Spleen (tissue), 7 donors: ENCODE data around the gene PLA2G6.

Source experiments
- POLR2A ChIP-seq, 3 donors: fragments of 450-650 bp; IDR thresholded peaks; one replicate each; pipeline ENCODE4 v1.5.1; 2017; ENCODE audit warnings: antibody characterized with exemption in 3 of 3, mild to moderate bottlenecking in 1 of 3
- POLR2AphosphoS5 ChIP-seq, 3 donors: sonication (generic); formaldehyde crosslinking; IDR thresholded peaks; one replicate each; pipeline ENCODE4 v1.5.1; 2017; ENCODE audit warnings: antibody characterized with exemption in 3 of 3
- TF ChIP-seq, protein P1 (sequence below), 11 experiments: fragments of 200-600 bp in 7 of 11; fragments of 450-650 bp in 4 of 11; sonication (generic) in 4 of 11; IDR thresholded peaks in 8 of 11; conservative IDR thresholded peaks in 3 of 11; 1 replicate in 7 of 11; 2 replicates in 4 of 11; pipeline versions ENCODE4 v1.4.0 to v1.8.0; 2016 to 2021; ENCODE audit warnings: antibody characterized with exemption in 11 of 11, inconsistent platforms in 4 of 11, mild to moderate bottlenecking in 1 of 11
- donor health status: DM: no; HTN: no; CAD: no; lungs with moderate emphysema.
- donor health status: DM: no; HTN: no; CAD: no.
- donor health status: DM: no; HTN: no; CAD: no.

DNA sequence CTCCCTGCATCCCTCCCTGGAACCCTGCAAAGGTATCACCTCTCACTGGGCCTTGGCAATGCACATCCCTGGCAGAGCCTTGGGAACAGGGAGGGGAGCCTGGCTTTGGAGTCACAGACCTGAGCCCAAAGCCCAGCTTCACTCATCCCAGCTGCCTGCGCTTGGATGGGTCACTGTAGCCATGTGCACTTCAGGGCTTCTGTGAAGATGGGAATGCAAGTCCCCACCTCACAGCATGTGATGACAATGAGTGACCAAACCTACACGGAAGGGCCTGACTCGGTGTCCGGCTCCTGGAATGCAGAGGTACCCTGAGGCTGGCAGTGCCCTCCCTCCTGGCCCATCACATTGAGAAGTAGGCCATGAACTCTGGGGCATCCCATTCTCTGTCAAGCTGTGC, 48.3 kb downstream of the PLA2G6 start:
- TF ChIP-seq POLR2AphosphoS5 (IDR thresholded peaks at IDR 0.05), result no peak
- TF ChIP-seq, protein P1, sequence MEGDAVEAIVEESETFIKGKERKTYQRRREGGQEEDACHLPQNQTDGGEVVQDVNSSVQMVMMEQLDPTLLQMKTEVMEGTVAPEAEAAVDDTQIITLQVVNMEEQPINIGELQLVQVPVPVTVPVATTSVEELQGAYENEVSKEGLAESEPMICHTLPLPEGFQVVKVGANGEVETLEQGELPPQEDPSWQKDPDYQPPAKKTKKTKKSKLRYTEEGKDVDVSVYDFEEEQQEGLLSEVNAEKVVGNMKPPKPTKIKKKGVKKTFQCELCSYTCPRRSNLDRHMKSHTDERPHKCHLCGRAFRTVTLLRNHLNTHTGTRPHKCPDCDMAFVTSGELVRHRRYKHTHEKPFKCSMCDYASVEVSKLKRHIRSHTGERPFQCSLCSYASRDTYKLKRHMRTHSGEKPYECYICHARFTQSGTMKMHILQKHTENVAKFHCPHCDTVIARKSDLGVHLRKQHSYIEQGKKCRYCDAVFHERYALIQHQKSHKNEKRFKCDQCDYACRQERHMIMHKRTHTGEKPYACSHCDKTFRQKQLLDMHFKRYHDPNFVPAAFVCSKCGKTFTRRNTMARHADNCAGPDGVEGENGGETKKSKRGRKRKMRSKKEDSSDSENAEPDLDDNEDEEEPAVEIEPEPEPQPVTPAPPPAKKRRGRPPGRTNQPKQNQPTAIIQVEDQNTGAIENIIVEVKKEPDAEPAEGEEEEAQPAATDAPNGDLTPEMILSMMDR (IDR thresholded peaks at IDR 0.05 in 8 of 11, conservative IDR thresholded peaks at IDR 0.05 in 3 of 11), result no peak
- TF ChIP-seq POLR2A (IDR thresholded peaks at IDR 0.05), result no peak
